Stimulated activated CD4-positive, alpha-beta T cell treated with anti-CD3 and anti-CD28 coated beads, Interleukin-1b, Interleukin-23, amount 100 ng/mL, for 48 hours (primary cell): ENCODE data around the gene TMCC1.
A peak's percentile ranks its signal among the peaks of the same experiment; 100 is the strongest.
"Not testable (repeated sequence)": the region's sequence is repeated elsewhere in the genome, so short reads cannot be mapped to it uniquely, and the experiment has no call there.

Experiments used
- DNase-seq: peaks from one replicate; pipeline ENCODE4 v3.0.0-alpha.2; 2020

TMCC1 gene

GRCh38 chr3:129831942-129832341 is 61.6 kb downstream of the TMCC1 start:
- DNase-seq: not testable (repeated sequence)

DNA sequence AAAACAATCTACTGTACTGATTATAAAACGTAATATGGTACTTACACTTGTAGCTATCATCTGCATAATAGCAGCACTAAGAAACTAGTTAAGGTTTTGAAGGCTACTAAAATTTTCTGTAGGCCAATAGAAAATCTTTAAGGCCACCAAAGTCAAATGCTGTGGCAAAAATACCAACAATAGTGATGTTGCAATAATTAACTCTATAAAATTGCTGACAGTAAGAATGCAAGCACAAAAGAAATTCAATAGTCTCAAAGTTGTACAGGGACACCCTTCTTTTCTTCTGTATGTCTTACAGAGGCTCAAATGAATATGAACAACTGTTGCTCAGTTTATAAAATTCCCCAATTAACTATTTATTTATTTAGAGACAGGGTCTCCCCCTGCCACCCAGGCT is 62.0 kb downstream of the TMCC1 start:
- DNase-seq: no peak

DNA sequence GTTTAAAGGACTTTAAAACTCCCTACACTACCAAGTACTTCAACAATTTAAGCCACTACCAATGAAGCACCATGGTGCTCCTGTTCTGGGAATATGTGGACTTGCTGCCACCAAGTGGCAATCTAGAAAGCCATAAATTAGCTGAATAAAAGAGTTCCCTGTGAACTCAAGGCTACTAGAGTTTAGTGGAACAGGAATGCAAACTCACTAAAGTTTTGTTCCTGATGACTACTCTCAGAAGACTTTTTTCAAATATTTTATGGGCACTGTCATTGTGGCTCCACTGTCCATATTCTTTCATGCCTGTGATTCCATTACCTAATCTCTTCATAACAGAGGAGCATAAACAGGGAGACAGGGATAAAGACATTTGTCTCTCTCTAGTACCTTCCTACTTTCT is 63.9 kb downstream of the TMCC1 start:
- DNase-seq: peak; percentile 8

DNA sequence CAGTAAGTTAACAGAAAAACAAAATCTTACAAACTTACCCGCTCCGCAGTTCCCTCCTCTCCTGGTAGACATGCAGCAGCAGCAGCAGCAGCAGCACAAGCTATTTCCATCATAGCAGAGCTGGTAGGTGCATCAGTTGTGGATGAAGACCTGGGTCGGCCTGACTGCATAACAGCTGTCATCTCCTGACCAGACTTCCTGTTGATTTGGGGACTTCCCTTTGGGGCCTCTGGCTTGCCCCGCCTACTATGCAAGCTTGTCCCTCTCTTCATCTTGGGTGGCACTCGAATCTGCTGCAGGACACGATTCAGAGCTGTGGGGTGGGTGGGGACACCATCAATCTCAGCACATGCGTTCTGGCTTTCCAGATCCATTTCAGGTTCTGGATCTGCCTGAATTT is 65.7 kb downstream of the TMCC1 start:
- DNase-seq: peak; percentile 16

DNA sequence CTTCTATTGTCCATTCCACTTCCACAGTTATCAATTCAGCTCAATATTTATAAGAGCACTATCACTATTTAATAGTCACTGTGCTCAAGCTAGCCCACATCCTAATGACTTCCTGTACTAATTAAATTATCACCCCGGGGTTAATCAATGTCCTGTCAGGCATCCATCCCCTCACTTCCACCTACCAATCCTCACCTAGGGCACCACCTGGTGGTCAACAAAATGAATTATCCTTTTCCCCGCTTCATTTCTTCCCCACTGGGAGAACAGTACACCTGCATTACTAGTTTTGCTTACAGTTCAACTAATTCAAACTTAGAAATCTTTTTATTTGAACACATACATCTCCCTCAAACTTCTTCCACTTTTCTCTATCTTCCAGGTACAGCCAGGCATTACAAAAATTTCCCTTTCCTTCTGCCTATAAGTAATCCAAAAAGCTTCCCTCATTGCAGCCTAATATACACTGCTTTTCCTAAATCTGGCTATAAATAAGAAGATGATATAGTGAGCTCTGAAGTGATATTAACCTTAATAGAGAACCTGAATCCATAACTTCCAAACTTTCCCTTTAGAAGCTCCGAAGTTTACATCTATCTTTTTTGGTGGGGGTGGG is 68.5 kb downstream of the TMCC1 start:
- DNase-seq: peak; percentile 26

DNA sequence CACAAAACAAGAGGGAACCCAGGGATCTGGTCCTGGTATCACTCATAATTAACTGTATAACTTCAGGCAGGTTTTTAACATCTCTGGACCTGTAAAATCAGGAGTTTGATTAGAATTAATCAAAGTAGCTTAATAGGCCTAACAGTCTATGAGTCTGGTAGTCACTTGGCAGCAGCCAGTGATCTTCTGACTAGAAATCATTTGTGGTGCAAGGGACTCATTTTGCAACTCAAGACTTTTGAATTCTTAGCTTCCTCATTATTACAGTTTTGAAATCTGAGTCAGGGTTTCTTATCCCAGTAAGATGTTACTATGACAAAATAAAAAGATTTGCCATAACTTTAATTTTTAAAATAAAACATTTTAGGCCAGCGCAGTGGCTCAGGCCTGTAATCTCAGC is 70.8 kb downstream of the TMCC1 start:
- no peak for DNase-seq

DNA sequence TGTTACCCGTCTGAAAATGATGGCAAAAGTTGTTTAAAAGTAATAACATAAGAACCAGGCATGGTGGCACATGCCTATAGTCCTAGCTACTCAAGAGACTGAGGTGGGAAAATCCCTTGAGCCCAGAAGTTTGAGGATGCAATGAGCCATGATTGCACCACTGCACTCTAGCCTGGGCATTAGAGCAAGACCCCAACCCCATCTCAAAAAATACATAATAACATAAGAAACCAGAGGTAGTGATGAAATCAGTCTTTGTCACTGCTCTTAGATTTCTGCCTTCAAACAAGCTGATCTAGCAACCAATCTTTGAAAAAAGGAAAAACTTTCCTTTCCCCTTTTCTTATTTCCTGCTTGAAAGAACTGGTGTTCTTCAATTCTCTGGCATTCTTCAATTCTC is 71.3 kb downstream of the TMCC1 start:
- no peak for DNase-seq

DNA sequence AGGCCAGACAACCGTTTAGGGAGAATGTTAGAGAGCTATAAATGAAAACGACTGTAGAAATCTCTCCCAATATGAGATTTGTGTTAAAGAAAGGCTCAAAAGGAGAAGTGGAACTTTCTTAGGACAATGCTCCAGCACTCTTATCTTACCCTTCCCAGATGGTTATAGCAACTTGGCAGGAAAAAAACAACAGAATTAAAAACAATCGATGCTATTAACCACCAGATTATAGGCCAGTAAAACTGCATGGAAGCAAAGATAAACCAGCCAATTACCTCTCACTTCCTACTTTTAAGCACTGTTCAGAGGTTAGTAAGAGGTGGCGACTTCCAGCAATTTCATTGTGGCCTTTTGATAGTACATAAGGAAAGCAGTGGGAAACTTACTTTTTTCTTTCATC is 72.9 kb downstream of the TMCC1 start:
- no peak for DNase-seq

- DNase-seq: no peak
These were observed 80.9 kb downstream of the TMCC1 start for GRCh38 chr3:129812589-129812988.

DNA sequence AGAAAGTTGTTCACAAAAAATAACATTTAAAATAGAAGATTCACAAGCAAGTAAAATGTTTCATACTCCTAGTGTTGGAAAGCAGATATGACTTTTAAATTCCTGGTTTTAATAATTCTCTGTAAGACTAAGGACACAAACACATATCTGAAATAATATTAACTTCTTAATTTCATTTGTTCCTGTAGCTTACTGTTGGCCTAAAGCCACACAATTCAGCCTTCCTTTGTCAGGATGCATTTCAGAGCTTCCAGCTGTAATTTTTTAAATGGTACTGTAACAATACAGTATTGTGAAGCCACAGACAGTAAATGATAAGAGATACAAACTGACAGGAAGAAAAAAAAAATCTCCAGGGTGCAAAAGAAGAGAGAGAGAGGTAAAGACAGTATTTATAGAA is 84.2 kb downstream of the TMCC1 start:
- no peak for DNase-seq

- no peak for DNase-seq
These were observed 97.4 kb downstream of the TMCC1 start for GRCh38 chr3:129796146-129796545.

DNA sequence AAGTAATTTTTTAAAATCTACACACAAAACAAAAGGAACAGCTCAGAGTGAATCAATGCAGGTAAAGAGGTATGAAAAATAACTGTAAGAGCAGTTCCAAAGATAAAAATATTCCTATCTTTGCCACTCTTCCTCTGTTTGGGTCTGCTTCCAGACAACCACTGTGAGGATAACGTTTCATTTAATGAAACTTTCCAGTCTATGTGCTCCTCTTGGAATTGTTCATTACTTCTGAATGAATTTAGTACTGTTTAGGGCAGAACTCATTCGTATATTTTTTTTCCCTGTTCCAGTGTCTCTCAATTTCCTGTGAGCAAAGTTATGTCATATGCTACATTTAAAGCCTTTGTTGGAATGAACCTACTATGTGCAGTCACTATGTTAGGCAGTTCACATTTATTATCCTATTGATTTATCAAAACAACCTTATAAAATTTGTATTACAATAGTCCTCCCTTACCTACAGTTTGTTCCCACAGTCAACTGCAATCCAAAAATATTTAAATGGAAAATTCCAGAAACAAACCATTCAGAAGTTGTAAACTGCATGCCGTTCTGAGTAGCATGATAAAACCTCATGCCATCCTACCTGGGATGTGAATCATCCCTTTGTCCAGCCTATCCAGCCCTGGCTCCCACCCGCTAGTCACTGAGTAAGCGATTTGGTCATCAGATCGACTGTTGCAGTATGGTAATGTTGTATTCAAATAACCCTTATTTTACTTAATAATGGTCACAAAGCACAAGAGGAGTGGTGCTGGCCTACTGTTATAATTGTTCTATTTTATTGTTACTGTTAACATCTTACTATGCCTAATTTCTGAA is 98.1 kb downstream of the TMCC1 start:
- DNase-seq: no peak

- DNase-seq: no peak
These were observed 99.0 kb downstream of the TMCC1 start for GRCh38 chr3:129794311-129795185.

DNA sequence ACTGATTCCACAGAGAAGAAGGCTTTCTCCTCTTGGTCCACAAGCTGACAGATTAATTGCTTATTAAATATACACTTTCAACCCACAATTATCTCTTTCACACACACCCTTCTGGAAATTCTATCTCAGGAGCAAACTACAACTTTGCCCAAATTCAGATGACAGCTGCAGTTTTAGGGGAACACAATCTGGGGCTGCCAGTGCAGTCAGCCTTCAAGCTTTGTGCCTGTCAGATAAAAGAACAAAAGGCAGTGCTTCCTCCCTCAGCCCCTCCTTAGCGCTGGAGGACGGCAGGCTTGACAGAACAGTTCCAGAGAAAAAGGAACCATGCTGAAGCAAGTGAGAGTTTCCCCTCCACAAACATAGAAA is 99.6 kb downstream of the TMCC1 start:
- DNase-seq: no peak

DNA sequence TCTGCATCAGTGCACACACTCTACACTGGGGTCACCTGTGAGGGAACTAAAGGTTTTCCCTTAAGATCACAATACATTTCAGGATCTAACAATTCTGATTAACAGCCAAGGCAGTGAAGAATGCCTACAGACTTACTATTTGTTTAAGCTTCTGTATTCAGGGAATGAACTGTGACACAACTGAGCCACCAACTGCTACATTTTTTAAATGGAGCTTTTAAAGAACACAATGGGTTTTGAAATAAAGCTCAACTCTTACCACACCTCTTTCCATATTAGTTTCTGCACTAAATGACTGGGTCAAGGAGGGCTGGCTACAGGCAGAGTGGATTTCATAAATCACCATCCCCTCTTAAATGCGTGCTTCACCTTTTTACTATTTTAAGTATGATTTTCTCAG is 100.2 kb downstream of the TMCC1 start:
- no peak for DNase-seq

GRCh38 chr3:129783470-129783869 is 110.0 kb downstream of the TMCC1 start:
- no peak for DNase-seq

DNA sequence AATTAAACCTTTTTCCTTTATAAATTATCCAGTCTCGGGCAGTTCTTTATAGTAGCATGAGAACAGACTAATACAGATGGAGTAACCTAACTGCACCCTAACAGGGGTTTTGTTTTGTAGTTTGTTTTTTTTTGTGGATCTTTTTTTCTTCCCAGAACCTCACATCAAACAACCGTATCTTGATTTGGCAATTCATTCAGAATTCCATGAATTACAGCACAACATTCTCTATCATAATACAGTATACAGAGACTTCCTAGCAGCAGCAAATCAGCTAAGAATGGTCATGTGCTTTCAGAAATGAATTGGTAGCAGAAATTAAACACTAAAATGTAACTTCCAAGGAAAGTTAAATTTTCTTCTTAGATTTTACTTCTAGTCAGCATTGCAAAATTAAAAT is 114.6 kb downstream of the TMCC1 start:
- no peak for DNase-seq

GRCh38 chr3:129777806-129778205 is 115.7 kb downstream of the TMCC1 start:
- DNase-seq: no peak

DNA sequence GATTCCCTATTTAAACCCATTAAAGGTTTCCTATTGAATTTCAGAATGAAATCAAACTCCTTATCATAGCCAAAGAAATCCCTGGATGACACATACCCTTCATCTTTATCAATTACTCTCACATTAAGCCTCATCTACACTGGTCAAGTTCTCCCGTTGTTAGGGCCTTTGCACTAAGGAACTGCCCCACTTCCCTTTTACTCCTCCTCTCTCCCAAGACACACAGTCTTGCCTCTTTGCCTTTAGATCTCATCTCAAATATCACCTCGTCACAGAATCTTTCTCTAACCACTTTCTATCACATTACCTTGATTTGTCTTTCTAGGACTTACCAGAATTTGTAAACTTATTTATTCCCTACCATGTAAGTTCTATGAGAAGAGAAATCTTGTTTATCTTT is 117.6 kb downstream of the TMCC1 start:
- no peak for DNase-seq

- DNase-seq: no peak
These were observed 119.5 kb downstream of the TMCC1 start for GRCh38 chr3:129773691-129774663.

DNA sequence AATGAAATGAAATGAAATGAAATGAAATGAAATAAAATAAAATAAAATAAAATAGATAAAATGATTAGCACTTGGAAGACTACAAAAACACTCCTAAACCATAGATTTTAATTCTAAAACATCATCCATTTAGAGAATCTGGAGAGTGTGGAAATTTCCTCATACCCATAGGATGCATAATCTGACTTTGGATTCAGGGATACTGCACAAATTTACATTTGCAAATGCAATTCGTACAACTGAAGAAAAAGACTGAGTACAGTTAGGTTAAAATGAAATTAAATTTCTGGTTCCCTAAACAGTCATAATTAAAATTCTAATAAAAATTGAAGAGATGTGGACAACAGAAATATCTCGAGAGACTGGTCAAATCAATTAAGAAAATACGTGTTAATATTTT is 122.9 kb downstream of the TMCC1 start:
- DNase-seq: no peak

DNA sequence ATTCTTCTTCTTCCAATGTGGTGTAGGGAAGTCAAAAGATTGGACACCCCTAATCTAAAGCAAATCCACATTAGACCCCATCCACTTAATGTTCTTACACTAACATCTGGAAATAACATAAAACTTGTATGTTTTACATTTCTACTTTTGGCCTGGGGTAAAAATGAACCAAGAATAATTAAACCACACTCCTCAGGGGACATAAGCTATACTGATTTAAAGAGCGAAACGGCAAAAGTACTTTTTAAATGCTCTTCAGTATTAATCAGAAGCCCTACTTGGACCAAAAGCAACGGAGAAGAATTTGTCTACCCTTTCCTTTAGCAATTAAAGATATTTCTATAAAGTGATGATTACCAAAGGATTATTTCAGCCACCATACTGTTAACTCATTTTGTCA is 123.9 kb downstream of the TMCC1 start:
- no peak for DNase-seq

GRCh38 chr3:129768728-129769127 is 124.8 kb downstream of the TMCC1 start:
- DNase-seq: no peak
